Activated CD4-positive, alpha-beta T cell treated with anti-CD3 and anti-CD28 coated beads for 36 hours (primary cell): ENCODE results near the gene DEK. TPM values are rescaled to one million over a fixed set of nuclear protein-coding genes. Genes with fewer than 3 reads are reported as not detected.
"Not testable (repeated sequence)": the region's sequence is repeated elsewhere in the genome, so short reads cannot be mapped to it uniquely, and the experiment has no call there.

Experiments
- ATAC-seq: fragments of 200-7000 bp; cut with Tn5 transposase; one replicate; pipeline ENCODE4 v1.10.0; 2021; ENCODE audit warnings: mild to moderate bottlenecking, moderate library complexity
- CTCF ChIA-PET: fragments of 350-600 bp; sonication (Branson Sonifier 250); formaldehyde crosslinking; loops from one replicate; lab custom pipeline; 2021; ENCODE audit warnings: antibody characterized with exemption; lab: Charles Lee
- POLR2A ChIA-PET: fragments of 350-600 bp; sonication (Branson Sonifier 250); formaldehyde crosslinking; loops from one replicate; lab custom pipeline; 2021; ENCODE audit warnings: antibody characterized with exemption, inconsistent platforms; lab: Charles Lee
- DNase-seq: peaks from one replicate; pipeline ENCODE4 v3.0.0-alpha.2; 2020
- H3K27ac Mint-ChIP-seq: one replicate; pipeline ENCODE4 v1.8.0; 2021; ENCODE audit warnings: mixed read lengths
- H3K27me3 Mint-ChIP-seq: one replicate; pipeline ENCODE4 v1.8.0; 2021; ENCODE audit warnings: mixed read lengths
- H3K36me3 Mint-ChIP-seq: one replicate; pipeline ENCODE4 v1.8.0; 2021; ENCODE audit warnings: low read depth, mixed read lengths
- H3K4me1 Mint-ChIP-seq: one replicate; pipeline ENCODE4 v1.8.0; 2021; ENCODE audit warnings: mixed read lengths
- H3K4me3 Mint-ChIP-seq: one replicate; pipeline ENCODE4 v1.8.0; 2021; ENCODE audit warnings: mild to moderate bottlenecking, moderate library complexity, mixed read lengths
- H3K9me3 Mint-ChIP-seq: one replicate; pipeline ENCODE4 v1.8.0; 2021; ENCODE audit warnings: low read depth, mixed read lengths
- intact Hi-C, 2 experiments: fragments of 100-400 bp; cut with DNase I in 1 of 2; cut with micrococcal nuclease in 1 of 2; formaldehyde crosslinking; loops; one replicate each; pipeline versions ENCODE4 v1.14.2 to v1.15.1; 2022 to 2024; cut with DNase I, micrococcal nuclease
- total RNA-seq, 2 experiments: library from RNA; stranded (reverse); gene quantifications; one replicate each; pipeline ENCODE4 v1.2.3, GENCODE V29; 2021

Gene DEK
- total RNA-seq, 2 experiments from 2014 or later, result 201 to 273 TPM

- DNase-seq (no peak), ATAC-seq (no peak)
- peaks cover 80% of the 10 kb centered on the region for H3K36me3 Mint-ChIP-seq
- intact Hi-C loops, result no loop called here
- peaks cover 17% of the 10 kb centered on the region for H3K9me3 Mint-ChIP-seq
- no peak overlapping the region for H3K27ac Mint-ChIP-seq
- no peak overlapping the region for H3K4me3 Mint-ChIP-seq
- ChIA-PET POLR2A (no interaction called here), CTCF (no interaction called here)
- no peaks in the 10 kb centered on the region for H3K27me3 Mint-ChIP-seq
- H3K4me1 Mint-ChIP-seq, result peaks cover 15% of the 10 kb centered on the region
Measured at GRCh38 chr6:18237167-18237566, 27.2 kb downstream of the DEK start.

- no peak for ATAC-seq
- no peak overlapping the region for H3K4me3 Mint-ChIP-seq
- H3K9me3 Mint-ChIP-seq, result peaks cover 28% of the 10 kb centered on the region
Measured at GRCh38 chr6:18235524-18235923, 28.8 kb downstream of the DEK start.

GRCh38 chr6:18234564-18234963 is 29.8 kb downstream of the DEK start:
- Mint-ChIP-seq H3K4me3 (no peak overlapping the region), H3K27me3 (no peaks in the 10 kb centered on the region), H3K27ac (no peak overlapping the region), H3K4me1 (peaks cover 2% of the 10 kb centered on the region), H3K9me3 (peaks cover 33% of the 10 kb centered on the region), H3K36me3 (peaks cover 88% of the 10 kb centered on the region)
- DNase-seq (no peak), ATAC-seq (no peak)
- ChIA-PET POLR2A (no interaction called here), CTCF (no interaction called here)
- intact Hi-C loops, result no loop called here

More at GRCh38 chr6:18235524-18235923, 28.8 kb downstream of the DEK start:
- DNase-seq, result no peak
- intact Hi-C loops, result no loop called here
- ChIA-PET CTCF (no interaction called here), POLR2A (no interaction called here)
- Mint-ChIP-seq H3K27ac (no peak overlapping the region), H3K27me3 (no peaks in the 10 kb centered on the region), H3K4me1 (peaks cover 2% of the 10 kb centered on the region), H3K36me3 (peaks cover 83% of the 10 kb centered on the region)

GRCh38 chr6:18233770-18234169 is 30.6 kb downstream of the DEK start:
- CTCF ChIA-PET, intact Hi-C loops: not testable (repeated sequence)

GRCh38 chr6:18231856-18232255 is 32.5 kb downstream of the DEK start:
- peaks cover 36% of the 10 kb centered on the region for H3K9me3 Mint-ChIP-seq
- CTCF ChIA-PET, POLR2A ChIA-PET: not testable (repeated sequence)

More at GRCh38 chr6:18233770-18234169, 30.6 kb downstream of the DEK start:
- H3K4me1 Mint-ChIP-seq, DNase-seq, ATAC-seq, POLR2A ChIA-PET, H3K4me3 Mint-ChIP-seq, H3K27me3 Mint-ChIP-seq, H3K27ac Mint-ChIP-seq: not testable (repeated sequence)
- Mint-ChIP-seq H3K9me3 (peaks cover 36% of the 10 kb centered on the region), H3K36me3 (peaks cover 92% of the 10 kb centered on the region)

GRCh38 chr6:18228590-18228989 is 35.7 kb downstream of the DEK start:
- intact Hi-C loops, H3K27ac Mint-ChIP-seq, H3K27me3 Mint-ChIP-seq, CTCF ChIA-PET, H3K4me3 Mint-ChIP-seq, H3K4me1 Mint-ChIP-seq, POLR2A ChIA-PET, DNase-seq, ATAC-seq: not testable (repeated sequence)
- H3K36me3 Mint-ChIP-seq, result peaks cover 66% of the 10 kb centered on the region
- H3K9me3 Mint-ChIP-seq, result peaks cover 28% of the 10 kb centered on the region

More at GRCh38 chr6:18231856-18232255, 32.5 kb downstream of the DEK start:
- H3K27me3 Mint-ChIP-seq, intact Hi-C loops, H3K4me3 Mint-ChIP-seq, H3K4me1 Mint-ChIP-seq, H3K27ac Mint-ChIP-seq, DNase-seq, ATAC-seq: not testable (repeated sequence)
- peaks cover 91% of the 10 kb centered on the region for H3K36me3 Mint-ChIP-seq

- DNase-seq, H3K4me3 Mint-ChIP-seq, ATAC-seq, POLR2A ChIA-PET, CTCF ChIA-PET, intact Hi-C loops, H3K27ac Mint-ChIP-seq, H3K27me3 Mint-ChIP-seq, H3K4me1 Mint-ChIP-seq: not testable (repeated sequence)
- H3K9me3 Mint-ChIP-seq, result peaks cover 19% of the 10 kb centered on the region
- H3K36me3 Mint-ChIP-seq, result peaks cover 57% of the 10 kb centered on the region
Measured at GRCh38 chr6:18227166-18227565, 37.2 kb downstream of the DEK start.

GRCh38 chr6:18226451-18227105 is 37.8 kb downstream of the DEK start:
- Mint-ChIP-seq H3K9me3 (peaks cover 14% of the 10 kb centered on the region), H3K36me3 (peaks cover 57% of the 10 kb centered on the region), H3K27ac (peak overlapping the region; percentile 55)
- intact Hi-C loops, DNase-seq, H3K4me3 Mint-ChIP-seq, ATAC-seq, H3K4me1 Mint-ChIP-seq, H3K27me3 Mint-ChIP-seq, POLR2A ChIA-PET: not testable (repeated sequence)
- CTCF ChIA-PET, result interaction anchor here (0.8 kb wide), 1 partner anchor 17 kb away, joined by 3 read pairs; no protein-coding TSS in a partner anchor

GRCh38 chr6:18221288-18221615 is 43.1 kb downstream of the DEK start:
- Mint-ChIP-seq H3K4me3 (no peak overlapping the region), H3K9me3 (no peaks in the 10 kb centered on the region), H3K27me3 (no peaks in the 10 kb centered on the region), H3K4me1 (peaks cover 2% of the 10 kb centered on the region), H3K36me3 (peaks cover 43% of the 10 kb centered on the region), H3K27ac (no peak overlapping the region)
- ChIA-PET CTCF (no interaction called here), POLR2A (no interaction called here)
- no peak for ATAC-seq
- no peak for DNase-seq
- intact Hi-C loops, result no loop called here

GRCh38 chr6:18219591-18219990 is 44.7 kb downstream of the DEK start:
- POLR2A ChIA-PET, result no interaction called here
- Mint-ChIP-seq H3K27ac (no peak overlapping the region), H3K9me3 (no peaks in the 10 kb centered on the region), H3K4me3 (no peak overlapping the region), H3K36me3 (peaks cover 36% of the 10 kb centered on the region), H3K4me1 (no peaks in the 10 kb centered on the region), H3K27me3 (no peaks in the 10 kb centered on the region)
- CTCF ChIA-PET, result interaction anchor here (1.1 kb wide), 1 partner anchor 10 kb away, joined by 3 read pairs; no protein-coding TSS in a partner anchor
- ATAC-seq (no peak), DNase-seq (no peak)
- intact Hi-C loops, result no loop called here

GRCh38 chr6:18218233-18218632 is 46.1 kb downstream of the DEK start:
- Mint-ChIP-seq H3K27ac (no peak overlapping the region), H3K36me3 (peaks cover 36% of the 10 kb centered on the region), H3K4me1 (peaks cover 12% of the 10 kb centered on the region), H3K27me3 (no peaks in the 10 kb centered on the region), H3K4me3 (no peak overlapping the region), H3K9me3 (no peaks in the 10 kb centered on the region)
- no peak for DNase-seq
- intact Hi-C loops, result no loop called here
- ChIA-PET POLR2A (interaction anchor here (0.6 kb wide), 1 partner anchor 183 kb away, joined by 4 read pairs; no protein-coding TSS in a partner anchor), CTCF (no interaction called here)
- ATAC-seq, result no peak

GRCh38 chr6:18216411-18216810 is 47.9 kb downstream of the DEK start:
- intact Hi-C loops, result no loop called here
- CTCF ChIA-PET, result interaction anchor here (0.6 kb wide), 1 partner anchor 26 kb away, joined by 3 read pairs; no protein-coding TSS in a partner anchor
- Mint-ChIP-seq H3K4me3 (no peak overlapping the region), H3K27me3 (no peaks in the 10 kb centered on the region), H3K27ac (no peak overlapping the region), H3K4me1 (peaks cover 18% of the 10 kb centered on the region), H3K36me3 (peaks cover 29% of the 10 kb centered on the region), H3K9me3 (no peaks in the 10 kb centered on the region)
- POLR2A ChIA-PET, result no interaction called here
- DNase-seq (no peak), ATAC-seq (no peak)
